Lower lobe of right lung (tissue), 2 donors: ENCODE measurements around the gene CDH8. TPM values are rescaled to one million over a fixed set of nuclear protein-coding genes. Genes with fewer than 3 reads are reported as not detected.
"Not testable (repeated sequence)": the region's sequence is repeated elsewhere in the genome, so short reads cannot be mapped to it uniquely, and the experiment has no call there.

Source experiments
- ATAC-seq, 2 donors: fragments of 200-7000 bp; cut with Tn5 transposase; one replicate each; pipeline ENCODE4 v1.9.1; 2020 to 2022; ENCODE audit warnings: mild to moderate bottlenecking in 2 of 2, moderate library complexity in 2 of 2
- DNase-seq: peaks from one replicate; pipeline ENCODE4 v3.0.0-alpha.2; 2020
- H3K27ac ChIP-seq: fragments of 200-600 bp; one replicate; pipeline ENCODE4 v1.8.0; 2022
- H3K27me3 ChIP-seq: fragments of 200-600 bp; one replicate; pipeline ENCODE4 v1.8.0; 2022; ENCODE audit warnings: low read depth
- H3K36me3 ChIP-seq: fragments of 200-600 bp; one replicate; pipeline ENCODE4 v1.8.0; 2022; ENCODE audit warnings: mild to moderate bottlenecking
- H3K4me1 ChIP-seq: fragments of 200-600 bp; one replicate; pipeline ENCODE4 v1.8.0; 2022
- H3K4me3 ChIP-seq: fragments of 200-600 bp; one replicate; pipeline ENCODE4 v1.8.0; 2022; ENCODE audit warnings: mild to moderate bottlenecking
- H3K9me3 ChIP-seq: fragments of 200-600 bp; one replicate; pipeline ENCODE4 v1.8.0; 2022
- CTCF ChIP-seq: fragments of 200-600 bp; IDR thresholded peaks from one replicate; pipeline ENCODE4 v1.8.0; 2022; ENCODE audit warnings: antibody characterized with exemption, mild to moderate bottlenecking
- intact Hi-C: fragments of 100-400 bp; cut with DNase I; formaldehyde crosslinking; loops from one replicate; pipeline ENCODE4 v1.11.0; 2022
- total RNA-seq: library from RNA; stranded (reverse); fragmentation: NEBNext Ultra II Directional; extraction: Animal tissue kit (Norgen Biotek cat#: 25700); gene quantifications from one replicate; pipeline ENCODE4 v1.2.1, GENCODE V29; 2021
- donor health status: DM: no; HTN: yes; CAD: no; lungs with severe emphysema.

Gene CDH8
- total RNA-seq, 1 donor from 2014 or later = 0.71 TPM

DNA sequence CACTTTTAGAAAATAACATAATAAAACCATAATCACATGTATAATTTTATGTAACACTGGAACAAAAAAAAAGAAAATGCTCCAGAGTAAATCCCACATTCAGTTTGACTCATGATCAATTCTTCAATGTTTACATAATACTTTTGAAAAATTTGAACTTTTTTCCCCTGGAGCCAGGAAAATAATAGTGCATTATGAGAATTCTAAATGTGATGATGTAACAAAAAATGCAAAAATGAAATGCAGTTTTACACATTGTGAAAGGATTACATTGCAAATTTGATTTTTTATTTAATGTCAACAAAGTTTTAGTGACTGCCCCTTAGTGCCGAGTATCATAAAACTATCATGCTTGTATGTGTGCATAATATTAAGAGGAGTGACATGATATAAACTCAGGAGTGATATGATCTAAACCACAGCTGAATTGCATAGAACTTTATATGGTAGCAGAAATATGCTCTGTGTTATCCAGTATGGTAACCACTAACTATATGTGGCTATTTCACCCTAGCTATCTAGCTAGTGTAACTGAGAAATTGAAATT is 238.2 kb downstream of the CDH8 start:
- DNase-seq = no peak
- Histone ChIP-seq H3K4me3 (no peak overlapping the region), H3K27me3 (no peaks in the 10 kb centered on the region), H3K27ac (no peak overlapping the region), H3K9me3 (no peaks in the 10 kb centered on the region), H3K4me1 (no peaks in the 10 kb centered on the region), H3K36me3 (no peaks in the 10 kb centered on the region)
- ATAC-seq = no peak
- intact Hi-C loops = no loop called here
- no peak for TF ChIP-seq CTCF

DNA sequence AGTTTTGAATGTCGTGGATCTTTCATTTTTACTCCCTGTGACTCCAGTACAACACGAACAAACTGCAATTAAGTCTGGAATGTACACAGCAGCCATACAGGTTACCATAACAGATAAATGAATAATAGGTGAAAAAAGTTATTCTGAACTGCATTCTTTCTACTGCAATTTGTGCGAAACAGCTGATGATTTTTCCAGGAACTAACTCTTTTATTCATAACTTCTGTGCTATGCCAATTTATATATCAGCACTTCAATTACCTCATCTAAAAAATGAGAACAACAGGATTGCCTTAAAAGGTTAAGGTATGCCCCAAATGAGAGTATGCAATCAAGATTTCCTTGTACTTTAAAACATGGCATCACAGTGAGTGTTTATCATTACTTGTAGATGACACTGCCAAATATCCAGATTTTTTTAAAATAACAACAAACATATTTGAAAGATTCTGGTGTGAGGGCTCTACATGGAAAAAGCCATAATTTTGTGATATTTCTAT is 238.9 kb downstream of the CDH8 start:
- Histone ChIP-seq H3K27ac (no peak overlapping the region), H3K4me1 (no peaks in the 10 kb centered on the region), H3K27me3 (no peaks in the 10 kb centered on the region), H3K4me3 (no peak overlapping the region), H3K36me3 (no peaks in the 10 kb centered on the region), H3K9me3 (no peaks in the 10 kb centered on the region)
- TF ChIP-seq CTCF = no peak
- intact Hi-C loops = no loop called here
- DNase-seq (no peak), ATAC-seq (no peak)

DNA sequence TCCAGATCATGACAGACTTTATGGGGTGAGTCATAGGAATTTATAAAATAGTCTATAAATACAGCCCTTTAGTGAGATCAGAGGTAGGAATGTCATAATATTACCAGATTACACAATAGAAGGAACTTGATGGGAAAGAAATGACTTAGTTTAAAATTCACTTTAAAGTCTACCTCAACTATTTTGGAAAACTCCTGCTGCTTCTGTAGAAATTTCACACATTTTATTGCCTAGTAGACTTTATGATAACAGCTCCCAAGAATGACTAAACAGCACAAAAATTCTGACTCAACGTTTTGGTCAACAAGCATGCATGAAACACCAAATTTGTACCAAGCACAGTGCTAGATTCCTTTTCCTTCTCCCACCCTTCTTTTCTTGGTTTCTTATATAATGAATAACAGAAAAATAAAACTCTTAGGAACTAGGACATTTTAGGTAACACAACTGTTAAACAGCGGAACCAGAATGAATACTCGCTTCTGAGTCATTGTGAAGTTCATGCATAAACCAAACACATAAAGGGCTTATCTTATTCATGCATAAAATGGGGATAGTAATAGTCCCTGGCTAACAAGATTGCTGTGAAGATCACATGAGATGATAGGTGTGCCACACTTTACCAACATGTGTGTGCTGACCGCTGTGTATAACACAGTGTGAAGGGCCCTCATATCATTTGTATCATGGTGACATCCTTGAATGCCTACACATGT is 243.9 kb downstream of the CDH8 start:
- H3K9me3 ChIP-seq = no peaks in the 10 kb centered on the region
- ATAC-seq = no peak
- no peak for DNase-seq
- H3K36me3 ChIP-seq = no peaks in the 10 kb centered on the region
- no peaks in the 10 kb centered on the region for H3K27me3 ChIP-seq
- no peak overlapping the region for H3K4me3 ChIP-seq
- no peaks in the 10 kb centered on the region for H3K4me1 ChIP-seq
- no peak for TF ChIP-seq CTCF
- intact Hi-C loops = no loop called here
- no peak overlapping the region for H3K27ac ChIP-seq

GRCh38 chr16:61791464-61791863 is 244.8 kb downstream of the CDH8 start:
- no peak for TF ChIP-seq CTCF
- ATAC-seq = no peak
- Histone ChIP-seq H3K4me3 (no peak overlapping the region), H3K27me3 (no peaks in the 10 kb centered on the region), H3K27ac (no peak overlapping the region), H3K9me3 (no peaks in the 10 kb centered on the region), H3K36me3 (no peaks in the 10 kb centered on the region), H3K4me1 (no peaks in the 10 kb centered on the region)
- no peak for DNase-seq
- intact Hi-C loops = no loop called here

GRCh38 chr16:61781855-61782254 is 254.4 kb downstream of the CDH8 start:
- H3K9me3 ChIP-seq, intact Hi-C loops, DNase-seq, ATAC-seq, H3K4me3 ChIP-seq, H3K27ac ChIP-seq, H3K27me3 ChIP-seq, H3K4me1 ChIP-seq, H3K36me3 ChIP-seq: not testable (repeated sequence)

GRCh38 chr16:61780161-61780560 is 256.1 kb downstream of the CDH8 start:
- Histone ChIP-seq H3K36me3 (no peaks in the 10 kb centered on the region), H3K4me3 (no peak overlapping the region), H3K27me3 (no peaks in the 10 kb centered on the region), H3K4me1 (no peaks in the 10 kb centered on the region), H3K9me3 (no peaks in the 10 kb centered on the region), H3K27ac (no peak overlapping the region)
- DNase-seq = no peak
- no peak for ATAC-seq
- intact Hi-C loops = no loop called here
- TF ChIP-seq CTCF = no peak
